OCI-LY1 (cell line): ENCODE measurements around the gene MMEL1.

Experiments used
- EZH2 ChIP-seq: fragments of 200-600 bp; sonication (generic), shearing (Covaris generic); IDR thresholded peaks from 2 replicates; pipeline ENCODE4 v1.8.0; 2017; ENCODE audit warnings: borderline replicate concordance, mixed run types, mild to moderate bottlenecking, antibody characterized with exemption, low read length, moderate library complexity, mixed read lengths
- TF ChIP-seq, protein P1 (sequence below): fragments of 200-600 bp; sonication (generic), shearing (Covaris generic); IDR thresholded peaks from 2 replicates; pipeline ENCODE4 v1.5.1; 2017; ENCODE audit warnings: mild to moderate bottlenecking, antibody characterized with exemption, low read length, moderate library complexity, mixed read lengths

GRCh38 chr1:2566101-2567045 lies 66.4 kb downstream of the MMEL1 start:
- TF ChIP-seq, protein P1, sequence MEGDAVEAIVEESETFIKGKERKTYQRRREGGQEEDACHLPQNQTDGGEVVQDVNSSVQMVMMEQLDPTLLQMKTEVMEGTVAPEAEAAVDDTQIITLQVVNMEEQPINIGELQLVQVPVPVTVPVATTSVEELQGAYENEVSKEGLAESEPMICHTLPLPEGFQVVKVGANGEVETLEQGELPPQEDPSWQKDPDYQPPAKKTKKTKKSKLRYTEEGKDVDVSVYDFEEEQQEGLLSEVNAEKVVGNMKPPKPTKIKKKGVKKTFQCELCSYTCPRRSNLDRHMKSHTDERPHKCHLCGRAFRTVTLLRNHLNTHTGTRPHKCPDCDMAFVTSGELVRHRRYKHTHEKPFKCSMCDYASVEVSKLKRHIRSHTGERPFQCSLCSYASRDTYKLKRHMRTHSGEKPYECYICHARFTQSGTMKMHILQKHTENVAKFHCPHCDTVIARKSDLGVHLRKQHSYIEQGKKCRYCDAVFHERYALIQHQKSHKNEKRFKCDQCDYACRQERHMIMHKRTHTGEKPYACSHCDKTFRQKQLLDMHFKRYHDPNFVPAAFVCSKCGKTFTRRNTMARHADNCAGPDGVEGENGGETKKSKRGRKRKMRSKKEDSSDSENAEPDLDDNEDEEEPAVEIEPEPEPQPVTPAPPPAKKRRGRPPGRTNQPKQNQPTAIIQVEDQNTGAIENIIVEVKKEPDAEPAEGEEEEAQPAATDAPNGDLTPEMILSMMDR: no peak
- no peak for TF ChIP-seq EZH2
